ENCODE results near the gene PTPRD. TPM values are rescaled to one million over a fixed set of nuclear protein-coding genes. Genes with fewer than 3 reads are reported as not detected.

PTPRD gene
- total and polyA plus RNA-seq, 10 donors = 0.08 to 11.7 (median 2.9) TPM

DNA sequence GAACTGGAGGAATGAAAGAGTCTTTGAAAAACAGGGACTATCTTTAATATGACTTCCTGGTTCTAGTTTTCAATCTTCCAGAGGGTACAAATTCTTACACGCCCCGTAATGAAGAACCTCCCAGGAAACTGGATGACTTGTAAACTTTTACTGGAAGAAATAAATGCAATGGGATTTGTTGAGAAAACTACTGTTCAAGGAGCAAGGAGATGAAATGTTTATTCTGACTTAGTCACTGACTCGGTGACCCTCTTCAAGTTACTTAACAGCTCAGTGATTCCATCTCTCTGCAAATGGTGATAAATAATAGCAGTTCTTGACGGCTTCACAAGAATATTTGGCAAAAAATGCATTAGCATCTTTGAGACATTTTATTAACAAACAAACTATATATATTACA is 858.6 kb downstream of the PTPRD start:
- no peak for DNase-seq
- intact Hi-C loops (cut with DNase I; ENCODE audit: low total_unique reads) = no loop called here
- no peaks in the 10 kb centered on the region for H3K9me3 ChIP-seq
- TF ChIP-seq POLR2AphosphoS5 (IDR thresholded peaks at IDR 0.05) (no peak), POLR2A (IDR thresholded peaks at IDR 0.05) (no peak)
- TF ChIP-seq, protein P1, sequence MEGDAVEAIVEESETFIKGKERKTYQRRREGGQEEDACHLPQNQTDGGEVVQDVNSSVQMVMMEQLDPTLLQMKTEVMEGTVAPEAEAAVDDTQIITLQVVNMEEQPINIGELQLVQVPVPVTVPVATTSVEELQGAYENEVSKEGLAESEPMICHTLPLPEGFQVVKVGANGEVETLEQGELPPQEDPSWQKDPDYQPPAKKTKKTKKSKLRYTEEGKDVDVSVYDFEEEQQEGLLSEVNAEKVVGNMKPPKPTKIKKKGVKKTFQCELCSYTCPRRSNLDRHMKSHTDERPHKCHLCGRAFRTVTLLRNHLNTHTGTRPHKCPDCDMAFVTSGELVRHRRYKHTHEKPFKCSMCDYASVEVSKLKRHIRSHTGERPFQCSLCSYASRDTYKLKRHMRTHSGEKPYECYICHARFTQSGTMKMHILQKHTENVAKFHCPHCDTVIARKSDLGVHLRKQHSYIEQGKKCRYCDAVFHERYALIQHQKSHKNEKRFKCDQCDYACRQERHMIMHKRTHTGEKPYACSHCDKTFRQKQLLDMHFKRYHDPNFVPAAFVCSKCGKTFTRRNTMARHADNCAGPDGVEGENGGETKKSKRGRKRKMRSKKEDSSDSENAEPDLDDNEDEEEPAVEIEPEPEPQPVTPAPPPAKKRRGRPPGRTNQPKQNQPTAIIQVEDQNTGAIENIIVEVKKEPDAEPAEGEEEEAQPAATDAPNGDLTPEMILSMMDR (IDR thresholded peaks at IDR 0.05 in 8 of 11, conservative IDR thresholded peaks at IDR 0.05 in 3 of 11) = no peak
- no peaks in the 10 kb centered on the region for H3K36me3 ChIP-seq
- H3K4me1 ChIP-seq = no peaks in the 10 kb centered on the region
- H3K27me3 ChIP-seq (replicated peaks in 1 of 7) = no peaks in the 10 kb centered on the region
- 70 to 83% (median 75%) methylated on average over 4 of the region's 4 CpGs for WGBS, 5 donors
- no peak overlapping the region for H3K4me3 ChIP-seq
- H3K27ac ChIP-seq = no peak overlapping the region

DNA sequence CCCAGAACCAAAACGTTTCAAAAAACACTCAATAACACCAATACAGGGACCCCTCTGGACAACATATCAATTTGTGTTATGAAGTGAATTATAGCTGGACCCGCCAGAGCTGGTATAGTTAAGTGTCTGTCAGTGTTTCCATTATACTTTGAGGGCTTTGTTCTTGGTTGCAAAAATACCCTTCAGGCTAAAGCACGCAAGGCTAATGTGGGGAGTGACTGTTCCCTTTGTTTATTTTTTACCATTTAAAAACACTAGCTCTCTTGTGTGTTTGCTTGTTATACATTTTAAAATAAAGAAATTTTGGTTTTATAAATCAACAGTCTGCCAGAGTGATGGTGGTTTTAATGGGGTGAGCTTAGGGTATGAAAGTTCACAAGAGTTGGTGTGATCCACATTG is 859.5 kb downstream of the PTPRD start:
- H3K36me3 ChIP-seq = no peaks in the 10 kb centered on the region
- H3K27me3 ChIP-seq (replicated peaks in 1 of 7) = no peaks in the 10 kb centered on the region
- no peak overlapping the region for H3K4me3 ChIP-seq
- TF ChIP-seq POLR2A (IDR thresholded peaks at IDR 0.05) (no peak), POLR2AphosphoS5 (IDR thresholded peaks at IDR 0.05) (no peak)
- TF ChIP-seq, protein P1 (IDR thresholded peaks at IDR 0.05 in 8 of 11, conservative IDR thresholded peaks at IDR 0.05 in 3 of 11) = no peak
- H3K9me3 ChIP-seq = no peaks in the 10 kb centered on the region
- no peaks in the 10 kb centered on the region for H3K4me1 ChIP-seq
- no peak for DNase-seq
- intact Hi-C loops (cut with DNase I; ENCODE audit: low total_unique reads) = no loop called here
- 64 to 78% (median 67%) methylated on average over 3 of the region's 3 CpGs for WGBS, 5 donors
- no peak overlapping the region for H3K27ac ChIP-seq

DNA sequence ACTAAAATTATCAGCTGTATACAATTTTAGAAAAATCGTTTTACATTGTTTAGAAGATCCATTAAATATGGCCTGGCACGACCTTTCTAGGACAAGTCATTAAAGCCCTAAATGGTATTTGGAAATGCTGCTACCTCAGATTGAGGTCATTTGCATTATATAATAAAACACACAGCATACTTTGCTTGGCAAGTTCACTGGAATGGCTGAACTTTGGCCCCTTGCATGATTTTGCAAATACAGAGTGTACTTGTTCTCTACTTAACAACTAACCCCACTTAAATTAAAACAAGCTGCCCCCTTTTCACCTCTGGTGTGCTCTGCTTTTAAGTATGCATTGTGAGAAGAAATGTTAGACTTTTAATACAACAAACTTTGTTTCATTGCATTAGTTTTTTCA is 860.1 kb downstream of the PTPRD start:
- no peaks in the 10 kb centered on the region for H3K4me1 ChIP-seq
- H3K27me3 ChIP-seq (replicated peaks in 1 of 7) = no peaks in the 10 kb centered on the region
- H3K27ac ChIP-seq = no peak overlapping the region
- H3K36me3 ChIP-seq = no peaks in the 10 kb centered on the region
- intact Hi-C loops (cut with DNase I; ENCODE audit: low total_unique reads) = no loop called here
- no peak overlapping the region for H3K4me3 ChIP-seq
- no peaks in the 10 kb centered on the region for H3K9me3 ChIP-seq
- TF ChIP-seq, protein P1 (IDR thresholded peaks at IDR 0.05 in 8 of 11, conservative IDR thresholded peaks at IDR 0.05 in 3 of 11) = no peak
- no peak for TF ChIP-seq POLR2AphosphoS5 (IDR thresholded peaks at IDR 0.05)
- TF ChIP-seq POLR2A (IDR thresholded peaks at IDR 0.05) = no peak
- no peak for DNase-seq
- WGBS, 5 donors = 53 to 72% (median 62%) methylated on average over 2 of the region's 2 CpGs

DNA sequence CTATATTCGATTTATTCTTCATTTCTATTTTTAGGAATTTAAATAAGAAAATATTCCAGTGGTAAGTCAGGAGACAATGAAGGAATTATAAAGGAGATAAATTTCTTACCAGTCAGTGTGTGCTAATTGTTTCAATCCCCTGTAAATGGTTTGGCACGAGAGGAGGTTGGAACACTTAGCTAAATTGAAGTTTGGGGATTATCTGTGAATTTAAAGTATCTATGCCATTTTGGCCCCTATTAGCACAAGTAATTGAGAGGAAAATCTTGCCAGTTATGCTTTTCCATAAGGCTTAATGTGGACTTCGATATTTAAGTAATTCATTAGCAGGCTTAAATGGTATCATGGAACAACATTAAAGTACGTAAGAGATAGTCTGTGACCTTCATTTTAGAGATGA is 860.8 kb downstream of the PTPRD start:
- DNase-seq = no peak
- Histone ChIP-seq H3K9me3 (no peaks in the 10 kb centered on the region), H3K4me1 (peaks cover 0 to under 1% (median 0%) of the 10 kb centered on the region in 6 donors), H3K4me3 (no peak overlapping the region), H3K27me3 (replicated peaks in 1 of 7) (no peaks in the 10 kb centered on the region), H3K36me3 (no peaks in the 10 kb centered on the region), H3K27ac (no peak overlapping the region)
- intact Hi-C loops (cut with DNase I; ENCODE audit: low total_unique reads) = no loop called here
- WGBS, 5 donors = 76 to 87% (median 82%) methylated on average over 4 of the region's 4 CpGs
- TF ChIP-seq, protein P1 (IDR thresholded peaks at IDR 0.05 in 8 of 11, conservative IDR thresholded peaks at IDR 0.05 in 3 of 11) = no peak
- no peak for TF ChIP-seq POLR2AphosphoS5 (IDR thresholded peaks at IDR 0.05)
